ENCODE measurements around the gene NKD2.

DNA sequence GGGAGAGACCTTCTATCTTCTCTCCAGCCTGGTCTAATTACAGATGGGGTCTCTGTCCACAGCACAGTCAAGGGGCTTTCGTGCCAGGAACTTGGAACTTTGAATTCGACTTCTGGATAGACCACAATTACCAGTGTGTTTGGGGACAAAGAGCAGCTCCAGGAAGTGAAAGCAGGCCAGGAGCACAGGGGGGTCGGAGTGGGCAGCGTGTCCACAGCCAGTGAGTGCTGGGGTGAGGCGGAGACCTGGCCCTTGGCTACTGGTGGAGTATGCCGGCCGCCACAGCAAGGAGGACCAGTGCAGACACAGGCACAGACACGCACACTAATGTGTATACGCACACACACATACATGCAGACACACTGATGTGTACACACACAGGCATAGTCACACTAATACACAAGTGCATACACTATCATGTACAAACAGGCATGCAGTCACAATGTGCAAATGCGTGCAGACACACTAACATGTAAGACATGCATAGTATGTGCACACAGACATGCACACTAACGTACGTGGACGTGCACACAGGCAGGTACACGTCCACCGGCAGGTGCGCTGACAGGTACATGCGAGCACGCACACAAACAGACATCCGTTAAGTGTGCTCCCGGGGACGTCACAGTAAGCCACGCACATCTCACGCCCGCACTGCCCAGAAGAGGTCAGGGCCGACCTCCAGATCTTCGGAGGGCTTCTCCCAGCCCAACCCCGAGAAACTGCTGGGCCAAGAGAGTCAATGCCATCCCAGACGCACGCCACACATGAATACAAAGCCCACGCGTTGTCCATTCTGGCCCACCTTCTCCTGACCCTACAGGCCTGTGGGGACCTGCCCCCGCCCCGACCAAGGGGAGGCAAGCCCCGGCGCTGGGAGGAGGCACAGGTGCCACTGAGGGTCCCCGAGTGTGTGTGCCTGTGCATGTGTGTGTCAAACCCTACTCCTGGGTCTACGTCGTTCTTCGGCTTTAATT lies 46.5 kb downstream of the NKD2 start:
- TF ChIP-seq EP300 (IDR thresholded peaks at IDR 0.05) (no peak), POLR2AphosphoS5 (IDR thresholded peaks at IDR 0.05) (no peak)
- TF ChIP-seq, protein P1, sequence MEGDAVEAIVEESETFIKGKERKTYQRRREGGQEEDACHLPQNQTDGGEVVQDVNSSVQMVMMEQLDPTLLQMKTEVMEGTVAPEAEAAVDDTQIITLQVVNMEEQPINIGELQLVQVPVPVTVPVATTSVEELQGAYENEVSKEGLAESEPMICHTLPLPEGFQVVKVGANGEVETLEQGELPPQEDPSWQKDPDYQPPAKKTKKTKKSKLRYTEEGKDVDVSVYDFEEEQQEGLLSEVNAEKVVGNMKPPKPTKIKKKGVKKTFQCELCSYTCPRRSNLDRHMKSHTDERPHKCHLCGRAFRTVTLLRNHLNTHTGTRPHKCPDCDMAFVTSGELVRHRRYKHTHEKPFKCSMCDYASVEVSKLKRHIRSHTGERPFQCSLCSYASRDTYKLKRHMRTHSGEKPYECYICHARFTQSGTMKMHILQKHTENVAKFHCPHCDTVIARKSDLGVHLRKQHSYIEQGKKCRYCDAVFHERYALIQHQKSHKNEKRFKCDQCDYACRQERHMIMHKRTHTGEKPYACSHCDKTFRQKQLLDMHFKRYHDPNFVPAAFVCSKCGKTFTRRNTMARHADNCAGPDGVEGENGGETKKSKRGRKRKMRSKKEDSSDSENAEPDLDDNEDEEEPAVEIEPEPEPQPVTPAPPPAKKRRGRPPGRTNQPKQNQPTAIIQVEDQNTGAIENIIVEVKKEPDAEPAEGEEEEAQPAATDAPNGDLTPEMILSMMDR (IDR thresholded peaks at IDR 0.05), result no peak
